ENCODE data around the gene DGKI. TPM values are rescaled to one million over a fixed set of nuclear protein-coding genes. Genes with fewer than 3 reads are reported as not detected.

DGKI gene
- total and polyA plus RNA-seq, 2 experiments from 2014 or later = 0.16 to 1.0 TPM

DNA sequence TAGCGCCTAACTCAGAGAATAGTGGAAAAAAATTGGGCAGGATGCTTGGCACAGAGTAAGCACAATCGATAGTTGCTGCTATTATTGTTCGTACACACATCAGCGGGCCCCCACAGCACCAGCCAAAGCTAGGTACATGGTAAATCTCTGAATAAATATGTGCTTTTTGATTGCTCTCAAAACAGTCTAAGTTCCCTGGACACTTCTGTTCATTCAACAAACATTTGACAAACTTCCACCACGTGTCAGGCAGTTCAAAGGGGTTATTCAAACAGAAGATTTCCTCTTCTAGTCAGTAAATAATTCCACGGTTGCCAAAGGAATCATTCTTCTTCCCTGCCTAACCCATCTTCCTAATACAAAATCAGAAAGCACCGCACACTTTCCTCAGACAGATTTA lies 150.8 kb downstream of the DGKI start:
- Mint-ChIP-seq H3K36me3 (ENCODE audit: low read depth) (no peaks in the 10 kb centered on the region), H3K9me3 (no peaks in the 10 kb centered on the region), H3K4me3 (no peak overlapping the region), H3K27me3 (ENCODE audit: insufficient read depth, low read depth, poor library complexity) (no peaks in the 10 kb centered on the region), H3K27ac (no peak overlapping the region), H3K4me1 (no peaks in the 10 kb centered on the region)
- Histone ChIP-seq H3K4me1 (ENCODE audit: insufficient read depth) (no peaks in the 10 kb centered on the region), H3K4me2 (no peak overlapping the region), H3K36me3 (ENCODE audit: insufficient read depth) (no peaks in the 10 kb centered on the region), H4K20me1 (replicated peaks; ENCODE audit: insufficient read depth) (no peaks in the 10 kb centered on the region), H2AFZ (no peak overlapping the region), H3K4me3 (no peak overlapping the region), H3K79me2 (replicated peaks; ENCODE audit: insufficient read depth) (no peaks in the 10 kb centered on the region), H3F3A (replicated peaks; ENCODE audit: low read depth) (no peaks in the 10 kb centered on the region), H3K9me2 (ENCODE audit: insufficient read depth) (no peaks in the 10 kb centered on the region), H3K27me3 (ENCODE audit: insufficient read depth) (no peaks in the 10 kb centered on the region), H3K27ac (ENCODE audit: low read depth) (no peak overlapping the region)
- DNase-seq (ENCODE audit: low spot score) (no peak), ATAC-seq (no peak)
- TF ChIP-seq, protein P1, sequence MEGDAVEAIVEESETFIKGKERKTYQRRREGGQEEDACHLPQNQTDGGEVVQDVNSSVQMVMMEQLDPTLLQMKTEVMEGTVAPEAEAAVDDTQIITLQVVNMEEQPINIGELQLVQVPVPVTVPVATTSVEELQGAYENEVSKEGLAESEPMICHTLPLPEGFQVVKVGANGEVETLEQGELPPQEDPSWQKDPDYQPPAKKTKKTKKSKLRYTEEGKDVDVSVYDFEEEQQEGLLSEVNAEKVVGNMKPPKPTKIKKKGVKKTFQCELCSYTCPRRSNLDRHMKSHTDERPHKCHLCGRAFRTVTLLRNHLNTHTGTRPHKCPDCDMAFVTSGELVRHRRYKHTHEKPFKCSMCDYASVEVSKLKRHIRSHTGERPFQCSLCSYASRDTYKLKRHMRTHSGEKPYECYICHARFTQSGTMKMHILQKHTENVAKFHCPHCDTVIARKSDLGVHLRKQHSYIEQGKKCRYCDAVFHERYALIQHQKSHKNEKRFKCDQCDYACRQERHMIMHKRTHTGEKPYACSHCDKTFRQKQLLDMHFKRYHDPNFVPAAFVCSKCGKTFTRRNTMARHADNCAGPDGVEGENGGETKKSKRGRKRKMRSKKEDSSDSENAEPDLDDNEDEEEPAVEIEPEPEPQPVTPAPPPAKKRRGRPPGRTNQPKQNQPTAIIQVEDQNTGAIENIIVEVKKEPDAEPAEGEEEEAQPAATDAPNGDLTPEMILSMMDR (conservative IDR thresholded peaks at IDR 0.05; ENCODE audit: low read depth in 2 of 2) = no peak
- TF ChIP-seq EZH2 (IDR thresholded peaks at IDR 0.05; ENCODE audit: low read depth, unreplicated experiment) = no peak
- TF ChIP-seq POLR2AphosphoS5 (IDR thresholded peaks at IDR 0.05; ENCODE audit: low read depth) = no peak
- TF ChIP-seq JUNB (IDR thresholded peaks at IDR 0.05; ENCODE audit: unreplicated experiment) = no peak
- TF ChIP-seq, protein P2, sequence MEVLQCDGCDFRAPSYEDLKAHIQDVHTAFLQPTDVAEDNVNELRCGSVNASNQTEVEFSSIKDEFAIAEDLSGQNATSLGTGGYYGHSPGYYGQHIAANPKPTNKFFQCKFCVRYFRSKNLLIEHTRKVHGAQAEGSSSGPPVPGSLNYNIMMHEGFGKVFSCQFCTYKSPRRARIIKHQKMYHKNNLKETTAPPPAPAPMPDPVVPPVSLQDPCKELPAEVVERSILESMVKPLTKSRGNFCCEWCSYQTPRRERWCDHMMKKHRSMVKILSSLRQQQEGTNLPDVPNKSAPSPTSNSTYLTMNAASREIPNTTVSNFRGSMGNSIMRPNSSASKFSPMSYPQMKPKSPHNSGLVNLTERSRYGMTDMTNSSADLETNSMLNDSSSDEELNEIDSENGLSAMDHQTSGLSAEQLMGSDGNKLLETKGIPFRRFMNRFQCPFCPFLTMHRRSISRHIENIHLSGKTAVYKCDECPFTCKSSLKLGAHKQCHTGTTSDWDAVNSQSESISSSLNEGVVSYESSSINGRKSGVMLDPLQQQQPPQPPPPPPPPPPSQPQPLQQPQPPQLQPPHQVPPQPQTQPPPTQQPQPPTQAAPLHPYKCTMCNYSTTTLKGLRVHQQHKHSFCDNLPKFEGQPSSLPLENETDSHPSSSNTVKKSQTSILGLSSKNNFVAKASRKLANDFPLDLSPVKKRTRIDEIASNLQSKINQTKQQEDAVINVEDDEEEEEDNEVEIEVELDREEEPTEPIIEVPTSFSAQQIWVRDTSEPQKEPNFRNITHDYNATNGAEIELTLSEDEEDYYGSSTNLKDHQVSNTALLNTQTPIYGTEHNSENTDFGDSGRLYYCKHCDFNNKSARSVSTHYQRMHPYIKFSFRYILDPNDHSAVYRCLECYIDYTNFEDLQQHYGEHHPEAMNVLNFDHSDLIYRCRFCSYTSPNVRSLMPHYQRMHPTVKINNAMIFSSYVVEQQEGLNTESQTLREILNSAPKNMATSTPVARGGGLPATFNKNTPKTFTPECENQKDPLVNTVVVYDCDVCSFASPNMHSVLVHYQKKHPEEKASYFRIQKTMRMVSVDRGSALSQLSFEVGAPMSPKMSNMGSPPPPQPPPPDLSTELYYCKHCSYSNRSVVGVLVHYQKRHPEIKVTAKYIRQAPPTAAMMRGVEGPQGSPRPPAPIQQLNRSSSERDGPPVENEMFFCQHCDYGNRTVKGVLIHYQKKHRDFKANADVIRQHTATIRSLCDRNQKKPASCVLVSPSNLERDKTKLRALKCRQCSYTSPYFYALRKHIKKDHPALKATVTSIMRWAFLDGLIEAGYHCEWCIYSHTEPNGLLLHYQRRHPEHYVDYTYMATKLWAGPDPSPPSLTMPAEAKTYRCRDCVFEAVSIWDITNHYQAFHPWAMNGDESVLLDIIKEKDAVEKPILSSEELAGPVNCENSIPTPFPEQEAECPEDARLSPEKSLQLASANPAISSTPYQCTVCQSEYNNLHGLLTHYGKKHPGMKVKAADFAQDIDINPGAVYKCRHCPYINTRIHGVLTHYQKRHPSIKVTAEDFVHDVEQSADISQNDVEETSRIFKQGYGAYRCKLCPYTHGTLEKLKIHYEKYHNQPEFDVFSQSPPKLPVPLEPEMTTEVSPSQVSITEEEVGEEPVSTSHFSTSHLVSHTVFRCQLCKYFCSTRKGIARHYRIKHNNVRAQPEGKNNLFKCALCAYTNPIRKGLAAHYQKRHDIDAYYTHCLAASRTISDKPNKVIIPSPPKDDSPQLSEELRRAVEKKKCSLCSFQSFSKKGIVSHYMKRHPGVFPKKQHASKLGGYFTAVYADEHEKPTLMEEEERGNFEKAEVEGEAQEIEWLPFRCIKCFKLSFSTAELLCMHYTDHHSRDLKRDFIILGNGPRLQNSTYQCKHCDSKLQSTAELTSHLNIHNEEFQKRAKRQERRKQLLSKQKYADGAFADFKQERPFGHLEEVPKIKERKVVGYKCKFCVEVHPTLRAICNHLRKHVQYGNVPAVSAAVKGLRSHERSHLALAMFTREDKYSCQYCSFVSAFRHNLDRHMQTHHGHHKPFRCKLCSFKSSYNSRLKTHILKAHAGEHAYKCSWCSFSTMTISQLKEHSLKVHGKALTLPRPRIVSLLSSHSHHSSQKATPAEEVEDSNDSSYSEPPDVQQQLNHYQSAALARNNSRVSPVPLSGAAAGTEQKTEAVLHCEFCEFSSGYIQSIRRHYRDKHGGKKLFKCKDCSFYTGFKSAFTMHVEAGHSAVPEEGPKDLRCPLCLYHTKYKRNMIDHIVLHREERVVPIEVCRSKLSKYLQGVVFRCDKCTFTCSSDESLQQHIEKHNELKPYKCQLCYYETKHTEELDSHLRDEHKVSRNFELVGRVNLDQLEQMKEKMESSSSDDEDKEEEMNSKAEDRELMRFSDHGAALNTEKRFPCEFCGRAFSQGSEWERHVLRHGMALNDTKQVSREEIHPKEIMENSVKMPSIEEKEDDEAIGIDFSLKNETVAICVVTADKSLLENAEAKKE (CRISPR knock-in tag; IDR thresholded peaks at IDR 0.05) = no peak
- TF ChIP-seq, protein P3, sequence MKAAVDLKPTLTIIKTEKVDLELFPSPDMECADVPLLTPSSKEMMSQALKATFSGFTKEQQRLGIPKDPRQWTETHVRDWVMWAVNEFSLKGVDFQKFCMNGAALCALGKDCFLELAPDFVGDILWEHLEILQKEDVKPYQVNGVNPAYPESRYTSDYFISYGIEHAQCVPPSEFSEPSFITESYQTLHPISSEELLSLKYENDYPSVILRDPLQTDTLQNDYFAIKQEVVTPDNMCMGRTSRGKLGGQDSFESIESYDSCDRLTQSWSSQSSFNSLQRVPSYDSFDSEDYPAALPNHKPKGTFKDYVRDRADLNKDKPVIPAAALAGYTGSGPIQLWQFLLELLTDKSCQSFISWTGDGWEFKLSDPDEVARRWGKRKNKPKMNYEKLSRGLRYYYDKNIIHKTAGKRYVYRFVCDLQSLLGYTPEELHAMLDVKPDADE (IDR thresholded peaks at IDR 0.05) = no peak
- TF ChIP-seq NANOG (IDR thresholded peaks at IDR 0.05; ENCODE audit: borderline replicate concordance) = no peak
- TF ChIP-seq ZNF114 (CRISPR knock-in tag; IDR thresholded peaks at IDR 0.05) = no peak
- TF ChIP-seq STAT1 (IDR thresholded peaks at IDR 0.05; ENCODE audit: unreplicated experiment) = no peak
- TF ChIP-seq EZH2phosphoT487 (IDR thresholded peaks at IDR 0.05; ENCODE audit: unreplicated experiment) = no peak
- no peak for TF ChIP-seq CREB1 (CRISPR knock-in tag; IDR thresholded peaks at IDR 0.05; ENCODE audit: low read depth)
- no peak for TF ChIP-seq ZNF331 (CRISPR knock-in tag; IDR thresholded peaks at IDR 0.05; ENCODE audit: low read depth)
- TF ChIP-seq, protein P4, sequence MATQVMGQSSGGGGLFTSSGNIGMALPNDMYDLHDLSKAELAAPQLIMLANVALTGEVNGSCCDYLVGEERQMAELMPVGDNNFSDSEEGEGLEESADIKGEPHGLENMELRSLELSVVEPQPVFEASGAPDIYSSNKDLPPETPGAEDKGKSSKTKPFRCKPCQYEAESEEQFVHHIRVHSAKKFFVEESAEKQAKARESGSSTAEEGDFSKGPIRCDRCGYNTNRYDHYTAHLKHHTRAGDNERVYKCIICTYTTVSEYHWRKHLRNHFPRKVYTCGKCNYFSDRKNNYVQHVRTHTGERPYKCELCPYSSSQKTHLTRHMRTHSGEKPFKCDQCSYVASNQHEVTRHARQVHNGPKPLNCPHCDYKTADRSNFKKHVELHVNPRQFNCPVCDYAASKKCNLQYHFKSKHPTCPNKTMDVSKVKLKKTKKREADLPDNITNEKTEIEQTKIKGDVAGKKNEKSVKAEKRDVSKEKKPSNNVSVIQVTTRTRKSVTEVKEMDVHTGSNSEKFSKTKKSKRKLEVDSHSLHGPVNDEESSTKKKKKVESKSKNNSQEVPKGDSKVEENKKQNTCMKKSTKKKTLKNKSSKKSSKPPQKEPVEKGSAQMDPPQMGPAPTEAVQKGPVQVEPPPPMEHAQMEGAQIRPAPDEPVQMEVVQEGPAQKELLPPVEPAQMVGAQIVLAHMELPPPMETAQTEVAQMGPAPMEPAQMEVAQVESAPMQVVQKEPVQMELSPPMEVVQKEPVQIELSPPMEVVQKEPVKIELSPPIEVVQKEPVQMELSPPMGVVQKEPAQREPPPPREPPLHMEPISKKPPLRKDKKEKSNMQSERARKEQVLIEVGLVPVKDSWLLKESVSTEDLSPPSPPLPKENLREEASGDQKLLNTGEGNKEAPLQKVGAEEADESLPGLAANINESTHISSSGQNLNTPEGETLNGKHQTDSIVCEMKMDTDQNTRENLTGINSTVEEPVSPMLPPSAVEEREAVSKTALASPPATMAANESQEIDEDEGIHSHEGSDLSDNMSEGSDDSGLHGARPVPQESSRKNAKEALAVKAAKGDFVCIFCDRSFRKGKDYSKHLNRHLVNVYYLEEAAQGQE (IDR thresholded peaks at IDR 0.05; ENCODE audit: unreplicated experiment) = no peak

All from GM23338 (cell line).